IMR-90 (cell line): ENCODE measurements around the gene SPTLC3.

Experiments
- CEBPB ChIP-seq: IDR thresholded peaks from 2 replicates; pipeline ENCODE4 v1.6.1; 2012; ENCODE audit warnings: low read depth, low read length, improper control_type of control experiment
- POLR2A ChIP-seq: IDR thresholded peaks from 2 replicates; pipeline ENCODE4 v1.6.1; 2012; ENCODE audit warnings: mild to moderate bottlenecking, low read depth, low read length
- RAD21 ChIP-seq: IDR thresholded peaks from 2 replicates; pipeline ENCODE4 v1.6.1; 2012; ENCODE audit warnings: low read length, improper control_type of control experiment
- TF ChIP-seq, protein P1 (sequence below): conservative IDR thresholded peaks from 2 replicates; pipeline ENCODE4 v1.5.1; 2012; ENCODE audit warnings: mild to moderate bottlenecking, low read depth, low read length, improper control_type of control experiment

DNA sequence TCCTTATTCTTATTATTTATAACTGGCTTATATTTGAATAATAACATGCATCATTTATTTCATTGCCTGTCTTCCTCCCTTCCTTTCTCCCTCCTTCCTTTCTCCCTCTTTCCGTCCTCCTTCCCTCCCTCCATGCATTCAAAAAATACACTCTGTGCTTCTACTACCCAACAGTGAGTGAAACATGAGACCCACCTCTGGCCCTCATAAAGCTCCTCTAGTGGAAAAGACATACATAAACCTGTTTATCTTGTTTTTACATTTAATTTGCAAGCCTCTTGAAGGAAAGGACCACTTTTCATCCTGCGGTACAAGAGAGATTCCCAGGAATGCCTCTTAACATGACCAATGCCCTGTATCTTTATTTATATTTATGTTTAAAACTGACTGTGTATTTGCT lies 190.5 kb downstream of the SPTLC3 start:
- TF ChIP-seq, protein P1, sequence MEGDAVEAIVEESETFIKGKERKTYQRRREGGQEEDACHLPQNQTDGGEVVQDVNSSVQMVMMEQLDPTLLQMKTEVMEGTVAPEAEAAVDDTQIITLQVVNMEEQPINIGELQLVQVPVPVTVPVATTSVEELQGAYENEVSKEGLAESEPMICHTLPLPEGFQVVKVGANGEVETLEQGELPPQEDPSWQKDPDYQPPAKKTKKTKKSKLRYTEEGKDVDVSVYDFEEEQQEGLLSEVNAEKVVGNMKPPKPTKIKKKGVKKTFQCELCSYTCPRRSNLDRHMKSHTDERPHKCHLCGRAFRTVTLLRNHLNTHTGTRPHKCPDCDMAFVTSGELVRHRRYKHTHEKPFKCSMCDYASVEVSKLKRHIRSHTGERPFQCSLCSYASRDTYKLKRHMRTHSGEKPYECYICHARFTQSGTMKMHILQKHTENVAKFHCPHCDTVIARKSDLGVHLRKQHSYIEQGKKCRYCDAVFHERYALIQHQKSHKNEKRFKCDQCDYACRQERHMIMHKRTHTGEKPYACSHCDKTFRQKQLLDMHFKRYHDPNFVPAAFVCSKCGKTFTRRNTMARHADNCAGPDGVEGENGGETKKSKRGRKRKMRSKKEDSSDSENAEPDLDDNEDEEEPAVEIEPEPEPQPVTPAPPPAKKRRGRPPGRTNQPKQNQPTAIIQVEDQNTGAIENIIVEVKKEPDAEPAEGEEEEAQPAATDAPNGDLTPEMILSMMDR: no peak
- TF ChIP-seq POLR2A (no peak), RAD21 (no peak), CEBPB (no peak)
